ENCODE results near the gene TEKTIP1.

- TF ChIP-seq GATA2 (IDR thresholded peaks at IDR 0.05; ENCODE audit: low read depth, low read length) (no peak), GATA3 (IDR thresholded peaks at IDR 0.05; ENCODE audit: low read depth, low read length) (no peak)
These were observed 7.3 kb upstream of the TEKTIP1 start for GRCh38 chr19:3531716-3532115.
